HG03571 (cell line): ENCODE measurements around the gene KRTAP9-2.
"Not testable (repeated sequence)": the region's sequence is repeated elsewhere in the genome, so short reads cannot be mapped to it uniquely, and the experiment has no call there.

ENCODE experiments used
- ATAC-seq: cut with Tn5 transposase; IDR thresholded peaks from one replicate; pipeline ENCODE4 v1.9.1; 2021; ENCODE audit not compliant: unreplicated experiment

KRTAP9-2 gene, protein sequence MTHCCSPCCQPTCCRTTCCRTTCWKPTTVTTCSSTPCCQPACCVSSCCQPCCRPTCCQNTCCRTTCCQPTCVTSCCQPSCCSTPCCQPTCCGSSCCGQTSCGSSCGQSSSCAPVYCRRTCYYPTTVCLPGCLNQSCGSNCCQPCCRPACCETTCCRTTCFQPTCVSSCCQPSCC

DNA sequence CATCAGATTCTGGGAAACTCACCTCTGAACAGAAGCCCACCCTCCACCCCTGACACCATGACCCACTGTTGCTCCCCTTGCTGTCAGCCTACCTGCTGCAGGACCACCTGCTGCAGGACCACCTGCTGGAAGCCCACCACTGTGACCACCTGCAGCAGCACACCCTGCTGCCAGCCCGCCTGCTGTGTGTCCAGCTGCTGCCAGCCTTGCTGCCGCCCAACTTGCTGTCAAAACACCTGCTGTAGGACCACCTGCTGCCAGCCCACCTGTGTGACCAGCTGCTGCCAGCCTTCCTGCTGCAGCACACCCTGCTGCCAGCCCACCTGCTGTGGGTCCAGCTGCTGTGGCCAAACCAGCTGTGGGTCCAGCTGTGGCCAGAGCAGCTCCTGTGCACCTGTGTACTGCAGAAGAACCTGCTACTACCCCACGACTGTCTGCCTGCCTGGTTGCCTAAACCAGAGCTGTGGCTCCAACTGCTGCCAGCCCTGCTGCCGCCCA is at the start of gene KRTAP9-2:
KRTAP9-2 (plus strand) TSS at position 51 of the 498 bp plus-strand sequence; CDS start at position 58, 7 bp downstream.
- ATAC-seq: not testable (repeated sequence)

DNA sequence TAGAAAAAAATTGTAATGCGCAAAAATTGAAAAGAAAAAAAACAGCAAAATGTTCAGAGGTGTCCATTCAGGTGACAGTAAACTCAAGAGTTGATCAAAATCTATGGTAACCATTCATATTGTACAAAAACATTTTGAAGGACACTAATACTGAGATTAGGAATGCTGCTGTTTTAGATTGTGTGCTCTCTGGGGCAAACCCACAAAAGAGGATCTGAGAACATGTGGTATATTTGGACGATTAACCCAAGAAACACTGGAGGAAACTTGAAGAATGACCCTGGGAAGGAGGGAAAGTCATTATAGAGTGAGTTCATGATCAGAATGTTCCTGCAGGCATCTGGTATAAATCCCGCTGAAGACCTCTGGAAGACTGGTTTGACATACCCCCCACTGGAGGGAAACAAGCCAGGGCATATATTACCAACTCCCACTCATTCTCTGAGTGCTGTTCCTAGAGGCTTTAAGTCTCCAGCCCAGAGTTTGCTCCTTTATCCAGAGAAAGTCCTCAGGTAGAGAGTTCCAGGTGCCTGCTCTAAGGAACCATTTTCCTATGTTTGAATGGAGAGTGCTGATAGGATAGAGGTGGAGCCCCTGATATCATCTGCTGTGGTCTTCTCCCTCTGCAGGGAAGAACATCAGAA is 49.6 kb upstream of the KRTAP9-2 start:
- ATAC-seq: no peak

DNA sequence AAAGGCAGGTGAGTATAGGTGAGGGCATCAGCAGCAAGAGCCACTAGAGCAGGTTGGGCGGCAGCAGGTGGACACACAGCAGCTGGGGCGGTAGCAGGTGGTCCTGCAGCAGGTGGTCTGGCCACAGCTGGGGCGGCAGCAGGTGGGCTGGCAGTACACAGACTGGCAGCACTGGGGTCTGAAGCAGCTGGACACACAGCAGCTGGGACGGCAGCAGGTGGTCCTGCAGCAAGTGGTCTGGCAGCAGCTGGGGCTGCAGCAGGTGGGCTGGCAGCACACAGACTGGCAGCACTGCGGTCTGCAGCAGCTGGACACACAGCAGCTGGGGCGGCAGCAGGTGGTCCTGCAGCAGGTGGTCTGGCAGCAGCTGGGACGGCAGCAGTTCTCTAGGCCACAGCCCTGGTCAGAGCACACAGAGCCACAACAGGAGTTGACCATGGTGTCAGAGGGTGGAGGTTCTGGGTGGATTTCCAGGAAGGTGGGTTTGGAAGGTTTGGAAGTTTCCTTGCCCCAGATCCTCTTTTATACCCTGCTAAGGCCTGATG is 48.6 kb upstream of the KRTAP9-2 start, which contains the start of gene KRTAP4-2:
KRTAP4-2 (minus strand) TSS at position 495 of the 545 bp plus-strand sequence; CDS start at position 438, 57 bp downstream.
- no peak for ATAC-seq

GRCh38 chr17:41178341-41178740 is 48.1 kb upstream of the KRTAP9-2 start:
- ATAC-seq: no peak

DNA sequence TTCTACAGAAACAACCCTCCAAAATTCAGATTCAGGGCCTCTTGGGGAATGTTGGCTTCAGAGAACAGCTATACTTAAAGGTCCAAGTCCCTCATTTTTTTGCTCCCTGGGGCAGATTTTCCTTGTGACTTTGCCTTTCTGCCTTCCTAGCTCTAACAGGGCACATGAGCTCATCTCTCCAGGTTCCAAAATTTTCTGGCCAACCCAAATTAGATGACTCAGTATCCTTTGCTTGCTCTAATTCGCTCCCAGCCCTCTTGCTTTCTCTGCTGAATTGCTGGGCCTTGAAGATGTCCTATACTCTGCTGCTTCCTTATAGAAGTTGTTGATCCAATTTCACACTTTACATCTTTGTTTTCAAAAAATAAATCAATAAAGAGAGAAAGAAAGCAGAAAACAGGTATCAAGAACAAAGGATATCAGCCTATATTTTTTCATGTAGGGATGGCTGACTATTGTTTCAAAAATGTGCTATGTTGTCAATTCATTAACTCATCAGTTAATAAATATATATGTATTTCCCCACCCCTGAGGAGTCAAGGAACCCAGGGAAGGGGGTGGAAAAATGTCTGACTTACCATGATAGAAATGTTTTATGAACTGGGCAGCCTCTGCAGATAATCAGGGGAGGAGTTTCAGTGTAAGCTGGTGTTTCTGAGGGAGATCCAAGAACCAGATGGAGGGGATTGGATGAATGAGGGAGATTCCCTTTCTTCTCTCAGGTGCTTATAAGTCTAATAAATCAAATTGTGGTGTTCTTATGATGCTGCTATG is 47.4 kb upstream of the KRTAP9-2 start:
- ATAC-seq: no peak

DNA sequence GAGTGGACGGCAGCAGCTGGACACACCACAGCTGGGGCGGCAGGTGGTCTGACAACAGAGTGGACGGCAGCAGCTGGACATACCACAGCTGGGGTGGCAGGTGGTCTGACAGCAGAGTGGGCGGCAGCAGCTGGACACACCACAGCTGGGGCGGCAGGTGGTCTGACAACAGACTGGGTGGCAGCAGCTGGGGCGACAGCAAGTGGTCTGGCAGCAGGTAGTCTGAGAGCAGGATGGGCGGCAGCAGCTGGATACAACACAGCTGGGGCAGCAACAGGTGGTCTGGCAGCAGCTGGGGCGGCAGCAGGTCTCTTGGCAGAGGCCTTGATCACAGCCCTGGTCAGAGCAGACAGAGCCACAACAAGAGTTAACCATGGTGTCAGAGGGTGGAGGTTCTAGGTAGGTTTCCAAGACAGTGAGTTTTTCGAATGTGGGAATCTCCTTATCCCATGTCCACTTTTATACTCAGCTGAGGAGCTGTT is 41.9 kb upstream of the KRTAP9-2 start, which contains the start of gene KRTAP4-1:
KRTAP4-1 (minus strand) TSS at position 432 of the 482 bp plus-strand sequence; CDS start at position 375, 57 bp downstream.
- no peak for ATAC-seq

GRCh38 chr17:41185001-41185400 is 41.4 kb upstream of the KRTAP9-2 start:
- ATAC-seq: no peak

- no peak for ATAC-seq
Measured at GRCh38 chr17:41186872-41187271, 39.6 kb upstream of the KRTAP9-2 start.

- ATAC-seq: not testable (repeated sequence)
Measured at GRCh38 chr17:41189837-41190318, 36.6 kb upstream of the KRTAP9-2 start, which contains the start of gene KRTAP9-1. KRTAP9-1 (plus strand) TSS chr17:41189887; CDS start chr17:41189887, 0 bp downstream.

- no peak for ATAC-seq
Measured at GRCh38 chr17:41190328-41190727, 36.1 kb upstream of the KRTAP9-2 start.

- ATAC-seq: no peak
Measured at GRCh38 chr17:41196068-41196467, 30.4 kb upstream of the KRTAP9-2 start.

GRCh38 chr17:41199421-41200078 is 26.9 kb upstream of the KRTAP9-2 start:
- no peak for ATAC-seq

DNA sequence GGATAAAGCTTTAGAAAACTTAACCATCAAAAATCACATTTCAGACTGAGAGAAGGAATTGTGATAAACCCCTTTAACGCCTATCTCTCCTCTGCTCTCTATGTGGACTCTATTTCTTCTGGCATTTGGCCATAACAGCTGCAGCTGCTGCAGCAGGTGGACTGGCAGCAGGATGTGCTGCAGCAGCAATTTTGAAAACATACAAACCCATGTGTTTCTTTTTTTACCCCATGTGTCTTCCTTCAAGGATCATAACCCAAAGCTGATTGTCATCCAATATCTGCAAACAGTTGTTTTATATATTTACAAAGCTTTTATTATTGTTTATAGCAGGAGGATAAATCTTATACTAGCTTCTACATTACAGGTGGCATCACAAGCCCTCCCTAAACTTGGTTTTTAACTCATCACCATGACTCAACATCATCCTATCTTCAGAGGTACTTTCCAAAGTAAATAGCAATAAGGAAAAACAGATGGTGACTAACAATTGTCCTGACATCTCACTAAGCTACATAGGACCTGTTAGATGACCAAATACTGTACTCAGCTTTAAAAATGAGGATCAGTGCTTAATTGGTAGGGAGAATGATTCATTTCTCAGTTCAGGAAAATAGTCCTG is 14.5 kb upstream of the KRTAP9-2 start:
- no peak for ATAC-seq

DNA sequence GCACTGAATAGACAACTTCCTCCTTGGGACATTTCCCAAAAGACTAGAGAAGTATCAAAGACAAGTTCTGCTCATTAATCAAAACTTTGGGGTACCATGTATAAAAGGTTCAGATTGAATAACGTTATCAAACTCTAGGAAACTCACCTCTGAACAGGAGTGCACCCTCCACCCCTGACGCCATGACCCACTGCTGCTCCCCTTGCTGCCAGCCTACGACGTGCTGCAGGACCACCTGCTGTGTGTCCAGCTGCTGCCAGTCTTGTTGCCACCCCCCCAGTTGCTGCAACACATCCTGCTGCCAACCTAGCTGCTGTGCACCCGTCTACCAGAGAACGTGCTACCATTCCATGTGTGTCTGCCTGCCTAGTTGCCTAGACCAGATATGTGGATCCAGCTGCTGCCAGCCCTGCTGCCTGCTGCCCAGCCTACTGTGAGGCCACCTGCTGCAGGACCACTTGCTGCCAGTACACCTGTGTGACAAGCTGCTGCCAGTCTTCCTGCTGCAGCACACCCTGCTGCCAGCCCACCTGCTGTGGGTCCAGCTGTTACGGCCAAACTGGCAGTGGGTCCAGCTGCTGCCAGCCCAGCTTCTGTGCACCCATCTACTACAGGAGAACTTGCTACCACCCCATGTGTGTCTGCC is 13.8 kb upstream of the KRTAP9-2 start:
- ATAC-seq: no peak

DNA sequence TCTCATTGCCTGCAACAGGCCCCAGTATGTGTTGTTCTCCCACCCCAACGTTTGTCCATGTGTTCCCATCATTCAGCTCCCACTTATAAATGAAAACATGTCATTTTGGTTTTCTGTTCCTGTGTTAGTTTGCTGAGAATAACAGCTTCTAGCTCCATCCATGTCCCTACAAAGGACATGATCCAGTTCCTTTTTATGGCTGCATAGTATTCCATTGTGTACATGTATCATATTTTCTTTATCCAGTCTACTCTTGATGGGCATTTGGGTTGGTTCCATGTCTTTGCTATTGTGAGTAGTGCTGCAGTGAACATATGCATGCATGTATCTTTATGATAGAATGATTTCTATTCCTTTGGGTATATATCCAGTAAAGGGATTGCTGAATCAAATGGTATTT is 10.8 kb upstream of the KRTAP9-2 start:
- no peak for ATAC-seq

DNA sequence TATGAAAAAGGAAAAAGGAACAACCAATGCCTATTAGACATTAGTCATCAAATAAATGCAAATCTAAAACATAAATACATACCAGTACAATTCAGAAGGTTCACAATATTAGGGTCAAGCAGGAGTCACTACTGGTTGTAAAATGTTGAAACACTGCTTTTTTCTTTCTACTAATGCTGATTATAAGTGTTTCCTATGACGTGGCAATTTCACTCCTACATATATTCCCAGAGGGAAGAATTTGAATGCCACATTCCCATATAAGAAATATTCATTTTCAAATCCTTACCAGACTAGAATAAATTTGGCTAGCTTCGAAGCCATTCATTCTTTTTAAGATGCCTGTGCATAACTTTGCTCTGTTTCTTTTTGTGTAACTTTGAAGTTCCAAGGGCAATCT is 2.6 kb upstream of the KRTAP9-2 start:
- no peak for ATAC-seq

- ATAC-seq: no peak
Measured at GRCh38 chr17:41226051-41226450, 397 bp upstream of the KRTAP9-2 start.

DNA sequence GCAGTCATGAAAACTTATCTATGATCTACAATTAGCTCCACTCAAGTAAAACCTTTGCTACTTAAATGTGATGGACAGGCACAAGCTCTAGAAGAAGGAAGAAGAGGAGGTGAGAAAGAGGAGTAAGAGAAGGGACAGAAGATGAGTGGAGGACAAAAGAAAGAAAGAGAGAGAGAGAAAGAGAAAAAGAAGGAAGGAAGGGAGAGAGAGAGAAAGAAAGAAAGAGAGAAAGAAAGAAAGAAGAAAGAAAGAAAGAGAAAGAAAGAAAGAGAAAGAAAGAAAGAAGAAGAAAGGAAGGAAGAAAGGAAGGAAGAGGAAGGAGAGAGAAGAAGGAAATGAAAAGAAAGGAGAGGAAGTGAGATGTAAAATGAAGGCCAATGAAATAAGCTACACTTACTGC is 3.6 kb downstream of the KRTAP9-2 start:
- ATAC-seq: no peak

GRCh38 chr17:41231731-41232130 is 5.3 kb downstream of the KRTAP9-2 start:
- ATAC-seq: no peak
